NCI-H1417 (cell line): ENCODE results near the gene KRT80.

Experiments used
- DNase-seq, 3 experiments: peaks; one replicate each; lab custom pipeline; 2025; lab: John Stamatoyannopoulos, UW

The KRT80 gene

DNA sequence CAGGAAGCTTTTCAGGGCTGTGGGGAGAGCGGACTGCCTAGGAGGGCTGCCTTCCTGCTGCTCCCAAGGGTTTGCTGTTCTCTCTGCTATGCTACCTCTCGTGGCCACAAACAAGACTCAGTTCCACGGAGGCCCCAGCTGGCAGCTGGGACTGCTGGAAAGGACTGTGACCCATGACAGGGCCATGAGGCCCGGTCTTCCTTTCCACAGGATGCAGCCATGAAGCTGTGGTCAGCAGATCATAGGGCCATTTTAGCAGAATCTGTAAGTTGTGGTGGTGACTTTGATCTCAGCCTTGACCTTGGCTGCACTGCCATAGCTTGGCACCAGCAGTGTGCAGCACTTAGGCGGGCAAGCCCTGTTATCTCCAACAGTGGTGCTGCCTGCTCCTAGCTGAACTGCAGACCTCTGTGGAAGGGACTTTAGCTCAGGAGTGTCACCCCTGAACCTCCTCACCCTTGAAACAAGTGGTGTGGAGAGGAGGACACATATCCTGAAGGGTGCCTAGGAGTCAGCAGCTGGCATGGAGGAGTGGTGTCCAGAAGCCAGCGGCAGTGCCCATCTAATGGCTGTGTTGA is 12.3 kb downstream of the KRT80 start:
- DNase-seq, result no peak

DNA sequence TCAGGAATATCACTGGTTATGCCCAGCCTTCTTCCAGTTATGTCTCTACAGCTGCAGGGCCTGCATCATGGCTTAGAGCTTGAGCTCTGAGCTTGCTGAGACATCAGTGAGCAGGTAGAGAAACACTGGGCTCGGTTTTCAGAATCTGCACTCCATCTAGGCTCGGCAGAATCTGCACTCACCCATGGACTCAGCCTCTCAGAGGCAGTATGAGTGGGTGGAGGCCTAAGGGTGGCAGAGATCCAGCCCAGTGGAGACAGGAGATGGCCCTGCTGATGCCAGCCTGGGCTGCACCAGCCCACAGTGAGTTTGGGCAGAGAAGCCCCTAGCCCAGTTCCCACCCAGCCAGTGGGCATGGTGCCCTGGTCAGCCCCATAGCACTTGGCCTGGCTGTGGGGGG is 12.8 kb downstream of the KRT80 start:
- no peak for DNase-seq

DNA sequence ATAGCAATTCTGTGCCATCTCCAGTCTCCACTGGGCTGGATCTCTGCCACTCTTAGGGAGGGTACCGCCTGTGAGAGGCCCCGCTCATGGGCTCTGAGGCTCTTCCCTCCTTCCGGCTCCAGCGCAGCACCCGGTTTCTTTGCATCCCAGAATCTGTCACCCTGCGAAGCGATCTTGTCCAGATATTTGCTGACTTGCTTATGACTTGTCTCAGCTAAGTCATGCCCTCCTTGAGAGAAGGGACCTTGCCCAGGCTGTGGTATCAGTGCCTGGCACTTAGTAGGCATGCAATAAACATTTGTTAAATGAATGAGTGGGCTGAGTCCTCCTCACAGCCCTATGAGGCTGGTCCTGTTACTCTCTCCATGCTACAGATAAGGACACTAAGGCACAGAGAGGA is 13.4 kb downstream of the KRT80 start:
- no peak for DNase-seq

DNA sequence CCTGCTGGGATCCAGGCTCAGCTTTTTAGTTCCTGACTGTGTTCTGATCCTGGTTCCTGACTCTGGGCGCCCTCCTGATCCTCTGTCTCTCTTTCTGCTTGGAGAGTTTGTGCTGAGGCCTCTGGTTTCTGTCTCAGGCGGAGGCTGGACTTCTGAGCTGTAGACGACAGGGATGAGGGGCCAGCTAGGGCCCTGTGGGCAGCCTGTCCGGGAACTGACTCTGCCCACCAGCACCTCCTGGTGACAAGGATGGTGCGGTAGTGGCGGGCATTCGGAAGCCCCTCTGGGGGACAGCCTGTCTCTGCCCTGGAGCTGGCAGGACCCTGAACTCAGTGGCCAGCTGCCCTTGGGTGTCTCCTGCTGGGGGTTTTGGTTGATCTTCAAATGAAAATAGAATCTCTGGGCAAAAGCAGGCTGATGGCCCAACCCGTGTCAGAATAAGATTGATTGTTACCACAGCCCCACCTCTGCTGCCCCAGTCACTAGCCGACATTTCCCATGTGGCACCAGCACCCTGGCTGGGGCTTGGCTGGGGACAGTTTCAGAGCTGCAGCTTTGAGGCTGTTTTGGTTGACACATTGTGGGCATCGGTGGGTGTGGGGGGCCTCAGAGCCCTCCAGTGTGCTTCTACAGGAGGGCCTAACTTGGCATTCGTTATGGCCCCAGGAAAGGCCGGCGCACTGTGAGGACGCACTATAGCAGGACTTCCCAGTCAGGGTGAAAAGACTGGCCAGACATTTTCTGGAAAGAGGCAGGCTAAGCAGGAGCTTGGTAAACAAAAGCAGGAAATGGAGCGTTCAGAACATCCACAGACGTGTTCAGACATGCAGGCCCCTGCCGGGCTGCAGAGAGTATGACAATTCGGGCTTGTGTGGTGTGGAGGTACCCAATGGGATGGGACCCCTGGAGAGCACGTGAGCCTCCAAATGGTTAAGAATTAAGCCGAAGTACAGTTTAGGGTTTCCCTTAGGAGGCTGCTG is 16.2 kb downstream of the KRT80 start:
- peak; percentile 83 to 97 (median 92) for DNase-seq

DNA sequence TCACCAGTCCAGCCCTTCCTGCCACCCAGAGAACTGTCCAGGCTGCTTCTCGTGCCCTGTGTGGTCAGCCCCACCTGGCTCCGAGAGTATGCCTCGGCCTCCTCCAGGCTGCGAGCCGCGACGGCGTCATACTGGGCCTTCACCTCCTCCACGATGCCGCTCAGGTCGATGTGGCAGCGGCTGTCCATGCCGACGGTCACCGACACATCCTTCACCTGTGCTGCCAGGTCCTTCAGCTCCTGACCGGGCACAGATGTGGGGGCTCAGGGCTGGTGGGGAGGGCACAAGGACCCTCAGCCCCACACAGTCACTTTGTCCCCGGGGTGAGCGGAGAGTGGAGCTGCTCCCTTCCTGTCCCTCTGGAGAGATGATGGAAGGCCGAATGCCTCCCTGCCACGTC is 18.3 kb downstream of the KRT80 start:
- DNase-seq, result no peak

DNA sequence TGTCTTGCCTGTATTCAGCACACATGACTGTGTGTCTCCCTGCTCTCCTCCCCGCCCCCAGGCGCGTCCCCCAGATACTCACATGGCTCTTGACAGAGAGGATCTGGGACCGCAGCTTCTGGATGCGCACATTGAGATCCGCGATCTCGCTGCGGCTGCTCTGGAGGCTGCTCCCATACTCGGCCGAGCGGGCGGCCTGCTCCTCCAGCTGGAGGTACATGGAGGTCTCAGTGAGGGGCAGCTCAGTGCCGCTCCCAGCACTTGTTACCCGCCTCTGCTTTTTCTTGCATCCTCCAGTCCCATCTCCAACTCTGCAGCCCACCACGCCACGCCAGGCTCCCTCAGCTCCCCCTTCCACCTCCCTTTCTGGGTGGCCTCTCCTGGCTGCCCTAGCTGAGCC is 18.9 kb downstream of the KRT80 start:
- no peak for DNase-seq

DNA sequence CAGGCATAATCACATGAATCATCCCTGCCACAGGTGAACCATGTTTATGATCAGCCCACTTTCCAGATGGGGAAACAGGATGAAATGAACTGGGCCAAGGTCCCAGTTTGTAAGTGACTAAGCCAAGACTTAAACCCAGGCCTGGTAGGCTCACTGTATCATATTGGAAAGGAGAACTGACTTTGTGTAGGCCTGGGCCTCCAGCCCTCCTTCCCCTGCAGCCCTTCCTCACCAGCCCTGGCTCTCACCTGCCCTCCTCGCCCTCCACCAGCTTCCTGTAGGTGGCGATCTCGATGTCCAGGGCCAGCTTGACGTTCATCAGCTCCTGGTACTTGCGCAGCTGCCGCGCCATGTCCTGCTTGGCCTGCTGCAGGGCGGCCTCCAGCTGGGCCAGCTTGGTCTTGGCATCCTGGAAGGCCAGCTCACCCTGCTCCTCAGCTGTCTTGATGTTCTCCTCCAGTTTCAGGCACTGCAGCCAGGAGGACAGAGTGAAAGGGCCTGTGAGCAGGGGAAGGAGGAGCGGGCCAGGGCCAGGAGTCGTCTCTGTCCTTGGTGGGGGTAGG is 19.8 kb downstream of the KRT80 start:
- DNase-seq, result peak in 2 of 3 experiments; percentile 18 to 39

DNA sequence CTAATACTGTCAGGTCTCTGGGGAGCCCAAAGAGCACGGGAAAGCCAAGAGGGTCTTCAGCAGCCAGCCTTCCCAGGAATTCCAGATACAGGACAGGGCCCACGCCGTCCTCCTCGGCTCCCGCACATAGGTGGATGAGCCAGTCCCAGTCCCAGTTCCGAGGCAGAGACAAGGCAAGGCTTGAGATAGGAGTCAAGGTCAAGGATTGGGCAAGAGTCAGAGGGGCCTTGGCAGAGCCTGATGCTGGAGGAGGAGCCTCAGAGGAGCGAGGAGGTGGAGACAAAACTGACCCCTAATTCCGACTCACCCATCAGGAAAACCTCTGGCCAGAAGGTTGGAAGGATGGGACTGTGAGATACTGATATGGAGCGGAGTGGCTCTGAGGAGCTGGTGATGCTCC is 21.0 kb downstream of the KRT80 start:
- DNase-seq, result no peak

DNA sequence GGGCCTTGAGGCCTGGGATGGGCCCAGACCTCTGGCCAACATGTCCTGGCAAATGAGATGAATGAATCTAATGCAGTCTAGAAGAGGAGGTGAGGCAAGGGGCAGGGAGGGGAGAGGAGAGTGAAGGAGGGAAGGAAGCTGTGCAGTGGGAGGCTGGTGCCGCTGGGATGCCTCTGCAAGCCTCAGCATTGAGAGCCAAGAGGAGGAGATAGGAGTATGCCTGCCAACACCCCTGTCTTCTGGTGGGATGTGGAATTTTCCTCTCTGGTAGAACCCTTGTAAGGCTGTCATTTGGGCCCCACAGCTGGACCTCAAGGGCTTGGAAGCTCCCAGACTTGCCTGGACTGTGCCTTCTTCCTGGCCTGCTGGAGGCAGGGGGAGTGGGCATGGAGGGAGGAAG is 21.9 kb downstream of the KRT80 start:
- no peak for DNase-seq

DNA sequence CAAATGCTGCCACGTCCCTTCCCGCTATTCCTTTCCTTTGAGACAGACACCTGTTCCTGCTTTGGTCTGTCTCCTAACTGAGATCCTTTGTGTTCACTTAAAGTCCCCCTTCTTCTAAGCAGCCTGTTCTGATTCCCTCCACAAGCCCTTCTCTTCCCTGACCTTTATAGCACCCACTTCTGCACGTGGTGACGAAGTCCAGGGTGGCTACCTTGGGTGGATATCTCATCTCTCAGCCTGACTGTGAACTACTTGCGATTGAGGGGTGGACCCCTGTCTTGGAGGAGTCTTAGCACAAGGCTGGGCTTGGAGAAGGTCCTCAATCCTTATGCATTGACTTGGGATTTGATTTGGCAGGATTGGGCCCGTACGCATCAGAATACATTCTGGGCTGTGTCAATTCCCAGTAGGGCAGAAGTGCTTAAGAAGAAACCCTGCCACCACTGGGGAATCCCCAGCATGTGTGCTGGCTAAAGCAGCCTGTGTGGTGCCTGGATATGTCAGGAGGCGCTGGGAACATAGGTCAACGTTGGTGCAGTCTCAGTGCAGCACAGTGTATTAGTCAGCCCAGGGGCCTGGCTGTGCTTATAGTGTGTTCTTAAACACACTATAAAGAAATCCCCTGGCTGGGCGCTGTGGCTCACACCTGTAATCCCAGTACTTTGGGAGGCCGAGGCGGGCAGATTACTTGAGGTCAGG is 23.6 kb downstream of the KRT80 start:
- DNase-seq, result no peak

DNA sequence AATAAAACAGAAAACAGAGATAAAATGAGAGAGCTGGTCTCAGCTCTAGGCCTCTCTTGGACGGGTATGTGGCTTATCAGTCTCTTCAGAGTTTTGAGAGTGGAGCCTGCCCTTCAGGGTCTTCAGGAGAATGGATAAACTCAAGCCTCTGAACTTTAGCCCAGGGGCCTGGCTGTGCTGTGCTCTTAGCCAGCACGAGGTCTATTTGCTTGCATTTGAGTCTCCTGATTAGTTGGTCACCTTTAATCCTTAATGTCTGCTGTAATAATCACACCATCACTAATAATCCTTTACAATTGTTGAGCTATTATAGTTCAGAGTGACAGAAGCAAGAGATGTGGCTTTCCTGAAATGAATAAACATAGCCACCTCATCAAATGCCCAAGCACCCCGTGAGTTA is 24.3 kb downstream of the KRT80 start:
- no peak for DNase-seq

DNA sequence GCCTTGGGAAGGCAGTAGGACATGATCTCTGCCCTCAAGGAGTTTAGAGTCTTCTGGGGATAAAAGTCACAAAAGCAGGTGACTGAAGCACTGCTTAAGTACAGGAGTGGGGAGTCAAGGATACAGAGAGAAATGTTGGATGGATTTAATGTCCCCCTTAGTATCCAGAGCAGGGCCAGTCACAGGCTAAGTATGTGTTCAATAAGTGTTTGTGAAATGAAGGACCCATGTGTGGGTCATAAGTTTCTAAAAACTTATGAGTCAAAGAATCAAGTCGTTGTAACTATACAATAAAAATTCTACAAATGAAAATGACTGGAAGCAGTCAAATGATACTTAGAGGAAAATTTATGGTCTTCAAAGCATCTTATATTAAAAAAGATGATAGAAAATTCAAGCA is 25.1 kb downstream of the KRT80 start:
- no peak for DNase-seq

DNA sequence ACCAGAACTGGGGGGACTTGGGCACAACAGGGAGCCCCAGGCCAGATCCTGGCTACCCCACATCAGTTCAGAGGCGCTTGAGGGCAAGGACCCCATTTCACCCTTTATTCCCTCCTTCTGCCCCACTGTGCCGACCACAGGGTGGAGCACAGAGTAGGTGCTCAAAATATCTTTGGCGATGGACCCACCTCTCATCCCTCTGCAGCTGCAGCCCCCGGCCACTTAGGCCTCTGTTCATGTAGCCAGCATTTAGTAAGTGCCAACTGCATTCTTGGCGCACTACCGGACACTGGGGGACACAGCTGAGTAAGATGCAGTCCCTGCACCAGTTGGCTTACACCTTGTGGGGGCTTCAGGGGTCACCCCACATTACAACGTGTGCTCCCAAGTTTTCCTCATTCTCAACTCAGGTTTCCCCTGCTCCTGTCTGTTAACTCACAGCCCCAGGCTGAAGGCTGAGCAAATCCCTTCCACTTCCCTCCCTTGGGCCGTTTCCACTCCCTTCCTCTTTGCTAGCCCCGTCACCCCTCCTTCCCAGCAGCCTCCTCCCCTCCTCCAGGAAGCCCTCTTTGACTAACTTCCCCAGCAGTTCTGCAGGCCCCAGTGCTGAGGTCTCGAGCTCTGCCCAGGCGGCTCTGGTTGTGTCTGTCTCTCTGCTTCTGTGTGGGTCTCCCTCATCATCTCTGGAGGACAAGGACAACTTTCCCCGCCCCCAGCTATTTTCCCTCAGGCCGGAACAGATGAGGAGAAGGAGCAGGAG is 26.5 kb downstream of the KRT80 start:
- no peak for DNase-seq

DNA sequence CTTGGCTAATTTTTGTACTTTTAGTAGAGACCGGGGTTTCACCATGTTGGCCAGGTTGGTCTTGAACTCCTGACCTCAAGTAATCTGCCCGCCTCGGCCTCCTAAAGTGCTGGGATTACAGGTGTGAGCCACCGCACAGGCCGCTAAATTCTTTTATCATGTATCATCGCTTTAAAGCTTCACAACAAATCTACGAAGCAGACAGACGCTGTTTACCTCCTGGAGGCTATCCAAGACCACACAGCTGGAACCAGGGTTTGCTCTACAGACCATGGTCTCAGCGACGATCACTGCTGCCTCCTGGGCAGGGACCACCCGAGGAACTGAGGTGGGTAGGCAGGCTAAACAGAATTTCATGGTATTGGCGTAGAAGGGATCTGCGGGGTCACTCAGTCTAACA is 27.2 kb downstream of the KRT80 start:
- no peak for DNase-seq

DNA sequence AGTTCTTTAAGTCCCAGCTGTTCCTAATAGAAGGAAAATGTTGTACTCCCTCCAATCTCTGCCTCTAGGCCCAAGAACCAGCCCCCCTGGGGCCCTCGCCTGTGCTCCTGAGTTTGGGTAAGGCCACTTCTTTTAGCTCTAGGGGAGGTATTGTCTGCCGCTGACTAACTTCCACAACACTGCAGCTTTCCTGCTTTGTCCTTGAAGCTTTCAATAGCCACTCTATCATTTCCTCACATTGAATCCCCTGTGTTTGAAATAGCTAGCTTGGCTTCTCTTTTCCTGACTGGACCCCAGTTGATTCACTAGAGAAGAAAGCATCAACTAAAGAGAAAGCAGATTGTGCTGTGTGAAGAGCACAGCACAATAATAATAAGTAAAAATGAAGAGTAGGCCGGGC is 28.8 kb downstream of the KRT80 start:
- DNase-seq, result peak in 1 of 3 experiments; percentile 20

DNA sequence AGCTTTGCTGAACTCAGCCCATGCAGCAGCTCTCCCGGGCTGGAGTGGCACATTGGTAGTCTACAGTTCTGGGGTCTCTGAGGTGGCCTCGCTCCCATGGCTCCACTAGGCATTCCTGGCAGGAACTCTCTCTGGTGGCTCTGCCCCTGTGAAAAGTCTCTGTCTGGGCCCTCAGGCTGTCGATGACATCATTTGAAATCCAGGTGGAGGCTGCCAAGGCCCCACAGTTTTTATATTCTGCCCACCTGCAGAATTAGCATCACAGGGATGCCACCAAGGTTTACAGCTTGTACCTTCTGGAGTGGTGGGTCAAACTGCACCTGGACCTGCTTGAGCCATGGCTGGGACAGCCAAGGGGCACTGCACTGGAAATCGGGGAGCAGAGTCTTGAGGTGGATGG is 31.6 kb downstream of the KRT80 start:
- no peak for DNase-seq

DNA sequence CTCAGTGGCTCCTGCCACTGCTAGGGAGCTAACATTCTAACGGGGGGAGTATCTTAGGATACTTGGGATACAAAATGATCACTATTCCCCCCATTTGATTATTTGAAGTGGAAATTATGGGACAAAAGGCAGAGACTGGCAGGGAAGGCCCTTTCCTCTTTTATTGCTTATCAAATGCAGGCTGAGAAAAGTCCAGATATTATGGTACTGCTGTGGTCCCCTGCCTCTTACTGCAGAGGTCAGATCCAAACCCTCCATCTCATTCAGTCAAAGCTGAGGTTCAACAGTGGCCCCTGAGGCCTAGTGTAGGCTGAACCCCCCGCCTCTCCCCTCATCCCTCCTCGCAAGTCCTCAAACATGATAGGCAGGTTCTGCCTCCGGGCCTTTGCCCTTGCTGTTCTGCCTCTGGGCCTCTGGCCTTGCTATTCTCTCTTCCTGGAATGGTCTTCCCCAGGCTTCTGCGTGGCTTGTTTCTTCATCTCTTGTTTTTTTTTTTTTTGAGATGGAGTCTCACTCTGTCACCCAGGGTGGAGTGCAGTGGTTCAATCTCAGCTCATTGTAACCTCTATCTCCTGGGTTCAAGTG is 34.2 kb downstream of the KRT80 start:
- no peak for DNase-seq

DNA sequence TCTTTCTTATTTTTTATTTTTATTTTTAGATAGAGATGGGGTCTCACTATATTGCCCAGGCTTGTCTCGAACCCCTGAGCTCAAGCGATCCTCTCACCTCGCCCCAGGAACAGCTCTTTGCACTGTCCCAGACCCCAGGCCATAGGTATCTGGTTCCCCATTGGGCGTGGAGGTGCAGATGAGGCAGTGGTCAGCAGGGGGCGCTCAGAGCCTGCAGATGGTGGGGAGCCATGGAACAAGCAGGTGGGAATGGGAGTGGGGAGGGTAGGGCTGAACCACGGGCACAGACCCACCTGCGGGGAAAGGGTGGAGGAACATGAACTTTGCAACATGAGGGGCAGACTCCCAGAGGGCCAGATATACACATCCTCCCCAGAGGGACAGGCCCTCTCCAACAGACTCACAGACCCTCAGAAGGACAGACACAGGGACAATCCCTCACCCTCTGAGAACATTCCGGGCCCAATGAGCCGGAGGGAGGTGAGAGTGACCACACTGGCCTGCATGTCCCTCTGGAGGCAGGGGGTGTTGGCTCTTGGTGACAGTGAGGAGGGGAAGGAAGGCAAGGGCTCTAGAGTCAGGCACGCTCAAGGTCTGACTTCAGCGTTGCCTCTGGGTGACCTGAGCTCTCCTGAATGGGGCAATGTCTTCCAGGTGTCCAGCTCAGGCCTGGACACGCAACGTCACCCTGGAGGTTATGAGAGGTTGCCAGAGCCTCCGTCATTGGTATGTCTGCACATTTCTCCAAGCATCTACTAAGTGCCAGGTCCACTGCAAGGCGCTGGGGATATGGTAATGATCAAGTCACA is 34.9 kb downstream of the KRT80 start:
- DNase-seq, result peak; percentile 73 to 88 (median 74)

DNA sequence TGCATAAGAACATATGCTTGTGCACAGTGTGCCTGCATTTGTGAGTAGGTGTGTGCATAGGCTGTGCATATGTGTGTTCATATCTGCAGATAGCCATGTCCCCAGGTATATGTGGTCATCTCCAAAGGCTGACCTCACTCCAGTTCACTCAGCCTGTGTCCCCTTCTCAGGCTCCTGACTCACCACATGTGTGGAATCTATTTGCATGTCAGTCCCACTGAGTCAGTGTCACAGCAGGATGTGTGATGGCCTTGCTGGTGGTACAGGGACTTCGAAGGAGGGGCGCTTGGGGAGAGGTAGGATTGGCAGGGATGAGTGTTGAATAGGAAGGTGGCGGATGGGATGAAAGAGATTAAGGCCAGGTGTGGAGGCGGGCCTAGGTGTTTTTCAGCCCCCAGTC is 35.5 kb downstream of the KRT80 start:
- DNase-seq, result no peak

DNA sequence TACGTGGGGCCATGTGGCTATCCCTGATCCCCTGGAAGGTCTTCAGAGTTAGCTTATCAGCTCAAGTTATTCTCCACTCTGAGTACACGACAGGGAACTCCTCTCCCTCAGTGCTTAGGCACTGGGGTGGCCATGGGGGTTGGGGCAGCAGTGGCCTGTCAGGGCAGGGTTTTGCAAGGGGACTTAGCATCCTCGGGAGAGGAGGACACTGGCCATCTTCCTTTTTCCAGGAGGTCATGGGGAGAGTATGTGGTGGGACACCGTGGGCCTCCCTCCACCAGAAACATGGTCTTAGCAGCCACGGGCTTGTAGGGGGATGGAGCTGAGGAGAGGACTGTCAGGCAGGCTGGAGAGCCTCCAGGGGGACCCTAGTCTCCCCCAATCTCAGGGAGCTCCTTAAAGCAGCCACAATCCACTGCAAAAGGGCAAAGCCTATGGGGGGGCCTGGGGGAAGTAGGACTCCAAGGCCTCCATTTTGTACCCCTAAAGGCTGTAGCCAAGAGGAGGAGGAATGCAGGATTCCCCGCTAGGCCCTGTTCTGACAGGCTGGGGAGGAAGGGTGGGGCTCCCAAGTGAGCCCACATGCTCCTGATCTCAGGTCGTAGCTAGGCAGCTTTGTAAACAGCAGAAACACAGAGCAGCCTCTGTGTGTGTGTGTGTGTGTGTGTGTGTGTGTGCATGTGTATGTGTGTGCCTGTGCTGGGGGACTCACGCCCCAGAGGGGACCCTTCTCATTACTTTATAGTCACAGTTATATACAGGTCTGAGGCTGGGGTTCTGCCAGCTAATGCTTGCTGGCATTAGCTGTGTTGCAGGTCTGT is 36.6 kb downstream of the KRT80 start:
- DNase-seq, result peak in 2 of 3 experiments; percentile 35 to 53
